Transverse colon (tissue), 4 donors: ENCODE results near the gene BACE1.

ENCODE experiments used
- CTCF ChIP-seq, 5 experiments: fragments of 200-600 bp in 3 of 5; fragments of 450-650 bp in 2 of 5; sonication (generic) in 3 of 5; IDR thresholded peaks; 1 replicate in 2 of 5; 2 replicates in 3 of 5; pipeline ENCODE4 v1.5.1; 2016 to 2017; ENCODE audit warnings: antibody characterized with exemption in 5 of 5, inconsistent platforms in 3 of 5, mild to moderate bottlenecking in 2 of 5, moderate library complexity in 1 of 5
- EP300 ChIP-seq: sonication (generic); formaldehyde crosslinking; IDR thresholded peaks from one replicate; pipeline ENCODE4 v1.6.1; 2017; ENCODE audit warnings: antibody characterized with exemption, low read depth
- POLR2A ChIP-seq: fragments of 450-650 bp; IDR thresholded peaks from one replicate; pipeline ENCODE4 v1.6.1; 2016; ENCODE audit warnings: antibody characterized with exemption, mild to moderate bottlenecking, moderate library complexity
- POLR2AphosphoS5 ChIP-seq, 3 donors: sonication (generic); formaldehyde crosslinking; IDR thresholded peaks; one replicate each; pipeline ENCODE4 v1.6.1; 2016; ENCODE audit warnings: antibody characterized with exemption in 3 of 3

- TF ChIP-seq CTCF (IDR thresholded peaks at IDR 0.05) (no peak), POLR2A (no peak), POLR2AphosphoS5 (IDR thresholded peaks at IDR 0.05) (no peak), EP300 (no peak)
Observed at GRCh38 chr11:117249571-117249970, 66.5 kb downstream of the BACE1 start.
